SU-DHL-6 (cell line): Measurements from ENCODE around the gene CDKN2B.

Experiments
- EZH2phosphoT487 ChIP-seq: fragments of 200-600 bp; sonication (generic), shearing (Covaris generic); conservative IDR thresholded peaks from 2 replicates; pipeline ENCODE4 v1.6.1; 2018; ENCODE audit warnings: mild to moderate bottlenecking, antibody characterized with exemption, low read length, moderate library complexity, mixed read lengths
- TF ChIP-seq, protein P1 (sequence below): fragments of 200-600 bp; sonication (generic); IDR thresholded peaks from one replicate; pipeline ENCODE4 v1.5.1; 2017; ENCODE audit warnings: antibody characterized with exemption, mild to moderate bottlenecking, low read length, moderate library complexity; ENCODE audit not compliant: insufficient read depth, poor library complexity, severe bottlenecking

- TF ChIP-seq, protein P1, sequence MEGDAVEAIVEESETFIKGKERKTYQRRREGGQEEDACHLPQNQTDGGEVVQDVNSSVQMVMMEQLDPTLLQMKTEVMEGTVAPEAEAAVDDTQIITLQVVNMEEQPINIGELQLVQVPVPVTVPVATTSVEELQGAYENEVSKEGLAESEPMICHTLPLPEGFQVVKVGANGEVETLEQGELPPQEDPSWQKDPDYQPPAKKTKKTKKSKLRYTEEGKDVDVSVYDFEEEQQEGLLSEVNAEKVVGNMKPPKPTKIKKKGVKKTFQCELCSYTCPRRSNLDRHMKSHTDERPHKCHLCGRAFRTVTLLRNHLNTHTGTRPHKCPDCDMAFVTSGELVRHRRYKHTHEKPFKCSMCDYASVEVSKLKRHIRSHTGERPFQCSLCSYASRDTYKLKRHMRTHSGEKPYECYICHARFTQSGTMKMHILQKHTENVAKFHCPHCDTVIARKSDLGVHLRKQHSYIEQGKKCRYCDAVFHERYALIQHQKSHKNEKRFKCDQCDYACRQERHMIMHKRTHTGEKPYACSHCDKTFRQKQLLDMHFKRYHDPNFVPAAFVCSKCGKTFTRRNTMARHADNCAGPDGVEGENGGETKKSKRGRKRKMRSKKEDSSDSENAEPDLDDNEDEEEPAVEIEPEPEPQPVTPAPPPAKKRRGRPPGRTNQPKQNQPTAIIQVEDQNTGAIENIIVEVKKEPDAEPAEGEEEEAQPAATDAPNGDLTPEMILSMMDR = no peak
- no peak for TF ChIP-seq EZH2phosphoT487
Observed at GRCh38 chr9:21974343-21974721, 34.8 kb downstream of the CDKN2B start.
